A204.1 (cell line): ENCODE data around the gene SEPTIN8.
"Not testable (repeated sequence)": the region's sequence is repeated elsewhere in the genome, so short reads cannot be mapped to it uniquely, and the experiment has no call there.

Experiments used
- FAIRE-seq: peaks from 2 replicates; lab custom pipeline; 2012; peaks lifted over from hg19 to GRCh38; lab: Jason Lieb, UNC

Gene SEPTIN8

DNA sequence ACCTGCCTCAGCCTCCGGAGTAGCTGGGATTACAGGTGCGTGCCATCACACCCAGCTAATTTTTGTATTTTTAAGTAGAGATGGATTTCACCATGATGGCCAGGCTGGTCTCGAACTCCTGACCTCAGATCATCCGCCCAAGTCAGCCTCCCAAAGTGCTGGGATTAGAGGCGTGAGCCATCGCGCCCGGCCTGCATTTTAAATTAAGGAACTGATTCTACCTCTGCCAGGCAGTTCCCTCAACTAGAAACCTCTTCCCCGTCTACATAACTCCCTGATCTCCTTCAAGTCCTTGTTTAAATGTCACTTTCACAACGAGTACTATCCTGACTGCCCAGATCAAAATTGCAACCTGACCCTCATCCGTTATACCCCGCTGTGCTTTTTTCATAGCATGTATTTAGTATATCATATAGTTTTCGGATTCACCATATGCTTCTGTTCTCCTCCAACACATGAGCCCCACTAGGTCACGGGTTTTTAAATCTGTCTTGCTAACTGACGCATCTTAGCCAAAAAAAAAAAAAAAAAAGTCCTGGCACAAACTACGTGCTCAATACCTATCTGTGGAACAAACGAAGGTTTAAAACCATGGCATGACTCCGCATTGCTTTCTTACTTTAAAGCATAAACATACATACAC is 35.2 kb upstream of the SEPTIN8 start:
- no peak for FAIRE-seq

DNA sequence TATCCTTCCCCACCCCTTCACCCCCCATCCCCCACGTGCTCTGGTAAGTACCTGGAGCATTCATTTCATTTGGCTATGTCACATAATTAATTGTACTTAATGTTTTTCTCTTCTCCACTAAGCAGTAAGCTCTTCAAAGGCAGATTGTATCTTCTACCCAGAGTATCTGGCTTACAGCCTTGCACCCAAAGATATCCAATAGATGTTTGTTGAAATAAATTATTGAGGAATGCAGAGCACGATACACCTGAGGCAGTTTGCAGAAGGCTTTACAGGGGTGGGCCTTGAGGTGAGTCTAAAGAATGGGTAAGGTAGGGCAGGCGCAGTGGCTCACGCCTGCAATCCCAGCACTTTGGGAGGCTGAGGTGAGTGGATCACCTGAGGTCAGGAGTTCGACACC is 33.6 kb upstream of the SEPTIN8 start:
- FAIRE-seq, result no peak

DNA sequence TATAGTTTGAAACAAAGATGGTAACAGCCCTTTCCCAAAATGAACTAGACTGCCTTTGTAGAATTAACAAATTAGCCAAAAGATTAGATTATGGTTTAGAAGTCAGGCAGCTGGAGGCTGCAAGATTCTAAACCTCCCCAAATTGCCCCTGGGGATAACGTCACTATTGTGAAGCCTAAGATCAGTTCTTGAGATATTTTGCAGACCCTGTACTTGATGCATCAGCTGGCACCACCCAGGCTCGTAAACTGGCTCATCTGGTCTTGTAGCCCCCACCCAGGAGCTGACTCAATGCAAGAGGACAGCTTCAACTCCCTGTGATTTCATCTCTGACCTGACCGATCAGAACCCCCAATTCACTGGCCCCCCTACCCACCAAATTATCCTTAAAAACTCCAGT is 31.8 kb upstream of the SEPTIN8 start:
- FAIRE-seq, result no peak

DNA sequence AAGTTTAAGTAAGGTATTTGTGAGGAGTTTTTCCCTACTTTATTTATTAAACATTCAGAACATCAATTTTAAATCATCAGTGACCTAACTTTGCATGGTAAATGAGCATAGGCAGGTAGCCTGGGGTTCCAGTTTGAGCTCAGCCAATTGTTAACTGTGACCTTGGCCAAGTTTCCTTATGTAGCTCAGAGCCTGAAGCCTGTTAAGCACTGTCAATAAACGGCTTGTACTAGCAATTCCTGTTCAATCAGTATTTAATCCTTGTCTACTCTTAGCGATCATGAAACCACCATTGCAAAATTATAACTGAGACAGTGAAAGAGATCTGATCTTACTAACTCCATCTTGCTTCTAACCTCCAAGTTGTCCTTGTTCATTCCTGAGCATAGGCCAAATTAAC is 31.4 kb upstream of the SEPTIN8 start:
- FAIRE-seq, result no peak

DNA sequence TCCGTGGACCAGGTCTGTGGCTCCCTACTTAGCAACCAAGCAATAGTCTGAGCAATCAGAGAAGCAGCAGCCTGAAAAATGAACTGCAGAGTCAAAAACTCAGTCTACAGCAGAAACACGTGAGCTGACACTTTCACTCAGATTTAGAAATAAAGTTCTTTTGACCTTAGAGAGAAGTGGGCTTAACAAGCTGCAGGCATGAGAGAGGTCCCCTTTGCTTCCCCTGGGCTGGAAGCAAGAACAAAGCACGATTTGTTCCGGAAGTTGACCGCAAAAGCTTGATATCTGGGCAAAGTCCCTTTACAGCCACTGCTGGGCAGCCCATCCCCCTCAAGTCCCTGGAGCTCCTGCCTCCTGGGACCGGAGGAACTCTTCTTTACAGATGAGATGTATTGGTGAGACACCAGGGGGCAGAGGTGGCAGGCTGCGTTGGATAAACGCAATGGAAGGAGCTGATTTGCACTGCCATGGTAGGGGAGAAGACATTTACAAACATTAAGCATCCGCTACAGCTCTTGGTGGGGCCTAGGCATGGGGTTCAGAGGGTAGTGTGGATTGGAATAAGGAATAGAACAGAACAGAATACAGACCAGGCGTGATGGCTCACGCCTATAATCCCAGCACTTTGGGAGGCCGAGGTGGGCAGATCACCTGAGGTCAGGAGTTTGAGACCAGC is 30.3 kb upstream of the SEPTIN8 start:
- no peak for FAIRE-seq

DNA sequence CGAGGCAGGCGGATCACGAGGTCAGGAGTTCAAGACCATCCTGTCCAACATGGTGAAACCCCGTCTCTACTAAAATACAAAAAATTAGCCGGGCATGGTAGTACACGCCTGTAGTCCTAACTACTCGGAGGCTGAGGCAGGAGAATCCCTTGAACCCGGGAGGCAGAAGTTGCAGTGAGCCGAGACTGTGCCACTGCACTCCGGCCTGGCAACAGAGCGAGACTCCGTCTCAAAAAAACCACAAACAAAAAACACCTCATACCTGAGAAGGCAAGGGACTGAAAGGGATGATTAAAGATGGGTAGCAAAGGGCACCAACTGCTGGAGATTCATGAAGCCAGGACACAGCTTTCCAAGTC is 29.7 kb upstream of the SEPTIN8 start:
- not testable (repeated sequence) for FAIRE-seq

DNA sequence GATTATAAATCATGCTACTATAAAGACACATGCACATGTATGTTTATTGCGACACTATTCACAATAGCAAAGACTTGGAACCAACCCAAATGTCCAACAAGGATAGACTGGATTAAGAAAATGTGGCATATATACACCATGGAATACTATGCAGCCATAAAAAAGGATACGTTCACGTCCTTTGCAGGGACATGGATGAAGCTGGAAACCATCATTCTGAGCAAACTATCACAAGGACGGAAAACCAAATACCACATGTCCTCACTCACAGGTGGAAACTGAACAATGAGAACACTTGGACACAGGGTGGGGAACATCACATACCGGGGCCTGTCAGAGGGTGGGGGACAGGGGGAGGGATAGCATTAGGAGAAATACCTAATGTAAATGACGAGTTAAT is 28.8 kb upstream of the SEPTIN8 start:
- not testable (repeated sequence) for FAIRE-seq

DNA sequence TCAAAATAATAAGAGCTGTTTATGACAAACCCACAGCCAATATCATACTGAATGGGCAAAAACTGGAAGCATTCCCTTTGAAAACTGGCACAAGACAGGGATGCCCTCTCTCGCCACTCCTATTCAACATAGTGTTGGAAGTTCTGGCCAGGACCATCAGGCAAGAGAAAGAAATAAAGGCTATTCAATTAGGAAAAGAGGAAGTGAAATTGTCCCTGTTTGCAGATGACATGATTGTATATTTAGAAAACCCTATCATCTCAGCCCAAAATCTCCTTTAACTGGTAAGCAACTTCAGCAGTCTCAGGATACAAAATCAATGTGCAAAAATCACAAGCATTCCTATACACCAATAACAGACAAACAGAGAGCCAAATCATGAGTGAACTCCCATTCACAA is 27.2 kb upstream of the SEPTIN8 start:
- FAIRE-seq, result not testable (repeated sequence)

DNA sequence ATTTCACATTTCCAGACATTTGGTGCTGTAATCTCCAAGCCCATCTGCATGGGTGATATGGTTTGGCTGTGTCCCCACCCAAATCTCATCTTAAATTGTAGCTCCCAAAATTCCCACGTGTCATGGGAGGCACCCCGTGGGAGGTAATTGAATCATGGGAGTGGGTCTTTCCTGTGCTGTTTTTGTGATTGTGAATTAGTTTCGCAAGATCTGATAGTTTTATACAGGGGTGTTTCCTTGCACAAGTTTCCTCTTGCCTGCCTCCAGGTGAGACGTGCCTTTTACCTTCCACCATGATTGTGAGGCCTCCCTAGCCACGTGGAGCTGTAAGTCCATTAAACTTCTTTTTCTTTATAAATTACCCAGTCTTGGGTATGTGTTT is 25.6 kb upstream of the SEPTIN8 start:
- FAIRE-seq, result not testable (repeated sequence)

DNA sequence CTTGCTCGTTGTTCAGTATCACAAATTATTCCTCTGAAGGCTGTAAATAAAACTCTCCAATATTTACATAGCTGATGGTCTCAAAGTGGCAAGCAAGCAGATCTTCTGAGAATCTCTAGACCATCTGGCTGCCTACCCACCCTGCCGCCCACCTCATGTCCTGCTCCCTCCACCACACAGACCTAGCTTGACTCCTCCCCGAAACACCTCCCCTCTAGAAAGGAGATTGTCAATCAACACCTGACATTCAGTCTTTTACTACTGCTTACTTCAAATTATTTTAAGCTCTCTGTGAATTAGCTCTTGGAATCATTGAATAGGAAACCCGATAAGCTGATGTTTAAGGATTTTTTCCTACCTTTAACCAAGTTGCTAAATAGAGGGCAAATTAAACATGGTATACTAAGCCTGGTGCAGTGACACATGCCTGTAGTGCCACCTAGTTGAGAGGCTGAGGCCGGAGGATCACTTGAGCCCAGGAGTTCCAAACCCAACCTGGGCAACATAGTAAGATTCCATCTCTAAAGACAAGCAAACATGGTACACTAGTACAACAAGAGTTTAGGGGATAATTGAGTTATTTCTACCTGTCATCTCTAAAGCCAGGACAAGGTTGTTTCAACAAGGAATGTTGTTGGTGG is 25.1 kb upstream of the SEPTIN8 start:
- FAIRE-seq, result no peak

DNA sequence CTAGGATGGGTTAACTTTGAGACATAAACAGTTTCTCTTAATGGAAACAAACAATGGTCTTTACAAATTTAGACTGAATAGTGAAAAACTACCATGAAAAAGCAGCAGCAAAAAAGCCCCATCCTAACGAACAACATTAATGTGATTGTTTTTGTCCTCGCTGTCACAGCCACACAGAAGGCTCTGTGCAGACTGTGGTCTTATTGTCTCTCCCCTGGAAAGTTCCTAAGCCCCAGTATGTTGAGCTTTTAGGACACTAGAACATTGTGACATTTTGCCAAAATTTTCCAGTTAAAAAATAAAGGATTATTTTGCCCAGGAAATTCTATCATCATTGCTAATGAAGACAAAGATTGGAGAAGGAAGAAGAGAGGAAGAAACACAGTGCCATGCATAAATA is 23.5 kb upstream of the SEPTIN8 start:
- no peak for FAIRE-seq

DNA sequence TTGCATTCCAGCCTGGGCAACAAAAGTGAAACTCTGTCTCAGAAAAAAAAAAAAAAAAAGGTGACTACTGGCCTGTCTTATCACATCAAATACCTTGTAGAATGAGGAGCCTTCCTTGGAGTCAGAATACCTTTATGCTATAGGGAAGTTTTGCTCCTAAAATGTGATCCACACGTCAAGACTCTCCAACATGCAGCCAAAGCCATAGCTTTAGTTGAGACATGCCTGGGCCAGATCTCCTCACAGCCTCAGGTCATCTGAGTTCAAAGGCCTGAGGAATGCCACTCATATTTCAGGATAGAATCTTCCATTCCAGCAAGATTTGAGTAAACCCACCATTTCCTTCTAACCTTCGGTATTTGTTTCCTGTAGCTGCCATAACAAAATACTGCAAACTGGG is 22.4 kb upstream of the SEPTIN8 start:
- FAIRE-seq, result no peak

DNA sequence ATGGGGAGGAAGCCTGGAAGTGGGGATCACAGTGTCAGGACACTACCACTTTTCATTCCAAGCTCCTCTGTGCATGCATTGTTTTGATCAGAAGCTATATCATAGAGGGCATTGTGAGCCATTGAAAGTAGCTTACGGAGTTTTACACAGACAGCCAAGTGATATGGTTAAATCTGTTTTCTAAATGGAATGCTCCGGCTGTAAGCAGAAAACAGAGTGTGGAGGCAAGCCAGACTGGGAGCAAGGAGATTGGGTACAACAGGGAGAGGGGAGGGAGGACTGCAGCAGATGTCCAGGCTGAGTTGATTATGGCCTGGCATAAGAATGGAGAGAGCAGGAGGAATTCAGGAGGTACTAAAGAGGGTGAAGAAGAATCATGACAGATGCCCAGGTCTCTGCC is 20.6 kb upstream of the SEPTIN8 start:
- no peak for FAIRE-seq

DNA sequence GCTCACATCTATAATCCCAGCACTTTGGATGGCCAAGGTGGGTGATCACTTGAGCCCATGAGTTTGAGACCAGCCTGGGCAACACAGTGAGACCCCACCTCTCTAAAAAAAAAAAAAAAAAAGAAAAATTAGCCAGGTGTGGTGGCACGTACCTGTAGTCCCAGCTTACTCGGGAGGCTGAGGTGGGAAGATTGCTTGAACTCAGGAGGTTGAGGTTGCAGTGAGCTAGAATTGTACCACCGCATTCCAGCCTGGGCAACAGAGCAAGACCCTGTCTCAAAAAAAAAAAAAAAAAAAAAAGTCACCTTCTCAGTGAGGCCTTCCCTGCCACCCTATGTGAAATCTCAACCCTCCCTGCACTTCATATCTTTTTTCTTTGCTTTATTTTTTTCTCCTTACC is 14.0 kb upstream of the SEPTIN8 start:
- FAIRE-seq, result no peak

DNA sequence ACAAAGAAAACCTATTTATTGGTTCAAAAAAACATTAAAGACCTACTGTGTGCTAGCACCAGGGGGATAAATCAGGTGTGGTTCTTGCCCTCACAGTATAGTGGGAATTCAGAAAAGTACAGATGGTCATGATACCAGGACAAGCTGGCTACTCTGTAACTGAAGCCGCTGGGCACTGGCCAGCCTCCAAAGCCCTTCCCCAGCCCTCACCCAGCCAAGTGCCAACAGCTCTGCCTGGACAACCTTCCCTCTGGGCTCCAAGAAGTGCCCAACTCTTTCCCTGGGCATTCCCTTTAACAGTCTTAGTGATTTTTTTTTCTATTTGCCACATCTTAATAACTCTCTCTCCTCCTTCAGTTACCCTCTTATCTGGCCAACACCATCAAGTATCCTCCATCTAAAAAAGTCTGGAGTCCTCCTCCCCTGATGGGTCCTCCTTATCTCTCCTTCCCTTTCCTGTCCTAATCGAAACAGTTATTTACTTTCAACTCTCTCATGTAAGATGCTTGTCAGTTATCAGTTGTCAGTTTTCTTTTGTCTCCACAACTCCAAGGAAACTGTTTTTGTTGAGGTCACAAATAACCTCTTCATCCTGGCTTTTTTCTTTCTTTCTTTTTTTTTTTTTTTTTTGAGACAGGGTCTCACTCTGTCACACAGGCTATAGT is 13.3 kb upstream of the SEPTIN8 start:
- no peak for FAIRE-seq

DNA sequence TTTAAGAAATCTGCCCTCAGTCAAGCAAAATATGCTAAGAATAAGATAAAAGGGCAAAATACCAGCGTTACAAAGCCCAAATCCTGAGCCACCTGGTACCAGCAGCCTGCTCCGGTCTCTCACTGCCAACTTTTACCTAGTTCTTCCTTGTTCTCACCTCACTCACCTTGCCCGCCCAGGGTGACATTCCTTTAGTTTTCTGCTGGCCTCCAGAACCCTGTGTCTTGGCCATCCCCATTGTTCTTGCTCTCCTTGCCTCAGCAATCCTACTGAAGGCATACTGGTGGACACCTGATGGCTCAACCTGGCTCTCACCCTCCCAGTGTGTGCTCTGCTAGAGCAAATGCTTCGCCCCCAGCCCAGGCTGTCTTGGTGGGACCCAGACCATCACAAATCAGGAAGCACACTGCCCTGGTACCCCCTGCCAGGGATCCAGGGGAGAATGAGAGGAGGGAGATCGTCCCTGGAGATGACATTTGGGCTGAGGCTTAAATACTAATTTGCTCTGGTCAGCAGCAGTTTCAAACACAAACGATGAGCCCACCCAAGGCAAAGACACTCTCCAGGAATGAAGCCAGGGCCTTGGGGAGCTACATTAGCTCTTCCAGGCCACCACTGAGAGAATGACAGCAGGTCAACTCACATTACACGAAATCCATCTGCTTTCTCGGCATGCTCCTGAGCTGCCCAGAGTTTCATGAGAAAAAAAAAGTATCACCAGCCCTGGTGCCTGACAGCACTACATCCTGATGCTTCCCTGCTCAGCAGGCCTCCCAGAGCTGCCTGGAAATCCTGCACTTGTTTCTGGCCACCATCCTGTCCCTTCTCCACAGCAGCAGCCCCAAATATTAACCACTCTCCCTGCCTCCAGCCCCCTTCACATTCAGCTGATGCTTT is 12.2 kb upstream of the SEPTIN8 start:
- no peak for FAIRE-seq

DNA sequence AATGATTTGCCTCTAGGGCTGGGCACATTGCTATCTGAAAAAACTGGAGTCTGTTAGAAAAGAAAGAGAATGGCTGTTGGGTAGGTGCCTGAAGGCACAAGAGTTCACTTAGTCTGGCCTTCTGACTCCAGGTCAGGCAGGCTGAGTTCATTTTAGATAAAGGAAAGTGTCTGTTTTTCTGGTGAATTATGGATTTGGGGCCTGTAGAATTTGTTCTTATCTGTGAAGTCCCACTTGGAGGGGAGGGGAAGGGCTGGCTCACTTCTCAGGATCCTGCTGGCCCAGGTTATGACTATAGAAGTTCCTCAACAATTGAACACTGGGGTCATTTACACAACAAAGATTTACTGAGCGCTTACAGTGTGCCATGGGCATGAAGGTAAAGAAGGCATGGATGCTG is 11.5 kb upstream of the SEPTIN8 start:
- FAIRE-seq, result no peak

DNA sequence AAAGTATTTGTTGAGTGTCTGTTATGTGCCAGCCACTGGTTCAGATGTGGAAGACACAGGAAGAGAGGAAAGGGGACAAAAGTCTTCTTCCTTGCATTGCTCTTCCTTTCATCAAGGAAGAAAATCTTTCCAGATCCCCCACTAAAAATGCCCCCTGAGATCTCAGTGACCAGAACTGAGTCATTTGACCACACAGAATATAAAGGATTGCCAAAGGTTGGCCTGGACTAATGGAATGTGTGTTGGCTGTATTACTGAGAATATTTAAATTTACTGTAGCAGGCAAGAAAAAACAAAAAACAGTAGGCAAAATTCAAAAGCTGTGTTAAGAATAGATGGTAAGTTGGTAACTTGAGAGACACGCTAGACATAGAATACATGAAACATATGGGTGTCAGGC is 10.0 kb upstream of the SEPTIN8 start:
- no peak for FAIRE-seq

DNA sequence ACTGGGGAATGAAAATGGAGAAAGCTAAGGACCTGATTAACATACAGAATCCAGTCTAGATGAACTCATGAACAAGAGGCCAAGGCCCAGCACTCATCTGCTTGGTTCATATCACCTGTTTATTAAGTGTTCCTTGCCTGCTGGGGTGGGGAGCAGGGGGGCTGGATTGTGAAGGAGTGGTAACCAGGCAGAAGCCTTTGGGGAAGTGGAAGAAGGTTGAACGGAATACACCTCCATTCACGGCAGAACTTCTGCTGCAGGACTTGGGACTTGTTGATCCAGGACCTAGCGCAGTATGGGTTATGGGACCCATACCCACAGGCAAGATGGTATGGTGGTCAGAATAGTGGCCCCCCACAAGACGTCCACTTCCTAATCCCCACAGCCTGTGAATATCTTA is 8.8 kb upstream of the SEPTIN8 start:
- FAIRE-seq, result no peak

DNA sequence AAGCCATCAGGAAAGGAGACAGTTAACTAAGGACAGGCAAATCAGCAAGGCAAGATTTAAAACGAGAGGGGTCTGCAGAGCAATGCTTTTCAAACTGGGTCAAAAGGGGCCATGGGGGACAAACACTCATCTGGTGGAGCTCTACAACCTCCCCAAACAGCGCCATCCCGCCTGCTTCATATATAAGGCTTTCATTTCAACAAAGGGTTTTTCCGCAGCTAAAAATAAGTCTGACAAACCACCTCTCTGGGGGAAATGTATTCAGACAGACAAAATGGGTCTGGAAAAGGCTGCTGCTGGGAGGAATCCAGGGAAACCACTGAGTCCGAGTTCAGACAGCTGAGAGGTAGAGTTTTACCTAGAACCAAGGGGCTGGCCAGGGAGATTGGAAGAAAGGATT is 8.3 kb upstream of the SEPTIN8 start:
- no peak for FAIRE-seq

DNA sequence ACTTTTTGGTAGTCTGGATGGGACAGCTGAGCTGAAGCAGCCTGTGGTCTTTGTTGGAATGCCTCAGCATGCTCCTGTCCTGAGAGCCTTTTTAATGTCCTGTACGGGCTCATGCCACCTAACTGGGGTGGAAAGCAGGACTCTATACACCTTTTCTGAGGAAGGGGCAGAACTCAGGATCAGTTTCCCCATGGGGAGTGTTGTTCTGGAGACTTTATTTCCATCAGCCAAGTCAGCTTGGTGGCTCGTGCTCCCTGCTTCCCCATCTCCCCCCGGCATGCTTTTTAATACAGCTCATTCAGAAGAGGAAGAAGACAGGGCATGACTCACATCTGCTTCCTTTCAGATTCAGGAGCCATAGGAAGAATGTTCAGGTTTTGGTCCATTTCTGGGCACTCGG is 5.1 kb upstream of the SEPTIN8 start:
- FAIRE-seq, result no peak

DNA sequence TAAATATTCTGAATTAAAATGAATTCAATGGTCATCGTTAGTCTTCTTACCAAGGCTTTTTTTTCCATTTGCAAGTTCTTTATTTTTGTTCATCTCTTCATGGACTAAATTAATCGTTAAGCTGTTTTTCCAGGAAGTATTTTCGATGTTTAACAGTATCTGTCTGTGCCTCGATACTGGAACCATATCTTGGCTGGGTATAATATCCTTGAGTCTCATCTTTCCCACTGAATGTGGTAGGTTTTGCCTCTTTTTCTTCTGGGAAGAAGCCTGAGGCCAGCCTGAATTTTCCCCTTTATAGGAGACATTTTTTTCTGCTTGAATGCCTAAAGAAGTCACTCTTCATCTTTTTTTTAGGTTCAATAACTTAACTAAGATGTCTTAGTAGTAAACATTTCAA is 4.0 kb upstream of the SEPTIN8 start:
- FAIRE-seq, result no peak

DNA sequence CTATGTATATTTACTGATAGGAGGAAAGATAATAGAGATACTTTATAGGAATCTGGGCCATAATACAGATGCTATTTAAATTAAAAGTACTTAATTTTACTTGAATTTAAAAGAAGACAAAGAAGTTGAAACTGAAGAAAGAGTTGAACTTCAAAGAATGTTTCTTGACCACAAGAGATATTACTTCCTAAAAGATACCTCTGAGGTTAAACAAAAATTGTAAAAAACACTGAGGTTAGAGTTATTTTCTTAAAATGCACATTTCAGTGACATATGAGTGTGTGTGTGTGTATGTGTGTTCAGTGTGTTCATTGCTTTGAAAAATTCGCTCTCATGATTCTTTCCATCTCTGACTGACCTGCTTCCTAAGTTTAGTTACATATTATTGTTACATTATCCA is 3.5 kb upstream of the SEPTIN8 start:
- FAIRE-seq, result no peak
